Esophagus muscularis mucosa (tissue), 4 donors: ENCODE results near the gene RORC.

Experiments used
- EP300 ChIP-seq: sonication (generic); formaldehyde crosslinking; IDR thresholded peaks from one replicate; pipeline ENCODE4 v1.6.1; 2017; ENCODE audit warnings: antibody characterized with exemption
- POLR2A ChIP-seq: fragments of 450-650 bp; IDR thresholded peaks from one replicate; pipeline ENCODE4 v1.6.1; 2017; ENCODE audit warnings: antibody characterized with exemption, moderate library complexity, mild to moderate bottlenecking, low read depth
- POLR2AphosphoS5 ChIP-seq, 2 donors: sonication (generic); formaldehyde crosslinking; IDR thresholded peaks; one replicate each; pipeline ENCODE4 v1.6.1; 2017; ENCODE audit warnings: antibody characterized with exemption in 2 of 2
- TF ChIP-seq, protein P1 (sequence below), 3 experiments: fragments of 200-600 bp in 2 of 3; fragments of 450-650 bp in 1 of 3; sonication (generic) in 2 of 3; IDR thresholded peaks; one replicate each; pipeline ENCODE4 v1.5.1; 2017 to 2019; ENCODE audit warnings: antibody characterized with exemption in 3 of 3, mild to moderate bottlenecking in 2 of 3, moderate library complexity in 1 of 3

DNA sequence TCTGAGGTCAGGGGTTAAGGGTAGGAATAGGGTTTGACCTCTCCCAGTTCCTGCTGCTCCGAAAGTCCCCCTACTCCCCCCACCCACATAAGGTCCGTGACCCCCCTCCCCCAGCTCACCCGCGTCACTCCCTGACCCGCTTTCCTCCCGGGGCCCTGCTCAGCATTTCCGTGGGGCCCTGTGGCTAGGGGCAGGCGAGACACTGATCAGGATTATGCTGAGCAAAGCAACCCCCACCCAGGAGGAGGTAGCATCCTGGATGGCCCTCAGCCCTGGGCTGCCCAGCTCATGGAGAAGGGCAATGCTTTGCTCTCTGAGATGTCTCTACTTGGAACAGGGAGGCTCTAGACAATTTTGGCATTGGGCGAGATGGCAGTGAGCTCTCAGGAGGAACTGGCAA is 3.7 kb downstream of the RORC start:
- TF ChIP-seq, protein P1, sequence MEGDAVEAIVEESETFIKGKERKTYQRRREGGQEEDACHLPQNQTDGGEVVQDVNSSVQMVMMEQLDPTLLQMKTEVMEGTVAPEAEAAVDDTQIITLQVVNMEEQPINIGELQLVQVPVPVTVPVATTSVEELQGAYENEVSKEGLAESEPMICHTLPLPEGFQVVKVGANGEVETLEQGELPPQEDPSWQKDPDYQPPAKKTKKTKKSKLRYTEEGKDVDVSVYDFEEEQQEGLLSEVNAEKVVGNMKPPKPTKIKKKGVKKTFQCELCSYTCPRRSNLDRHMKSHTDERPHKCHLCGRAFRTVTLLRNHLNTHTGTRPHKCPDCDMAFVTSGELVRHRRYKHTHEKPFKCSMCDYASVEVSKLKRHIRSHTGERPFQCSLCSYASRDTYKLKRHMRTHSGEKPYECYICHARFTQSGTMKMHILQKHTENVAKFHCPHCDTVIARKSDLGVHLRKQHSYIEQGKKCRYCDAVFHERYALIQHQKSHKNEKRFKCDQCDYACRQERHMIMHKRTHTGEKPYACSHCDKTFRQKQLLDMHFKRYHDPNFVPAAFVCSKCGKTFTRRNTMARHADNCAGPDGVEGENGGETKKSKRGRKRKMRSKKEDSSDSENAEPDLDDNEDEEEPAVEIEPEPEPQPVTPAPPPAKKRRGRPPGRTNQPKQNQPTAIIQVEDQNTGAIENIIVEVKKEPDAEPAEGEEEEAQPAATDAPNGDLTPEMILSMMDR (IDR thresholded peaks at IDR 0.05): no peak
- TF ChIP-seq POLR2AphosphoS5 (IDR thresholded peaks at IDR 0.05): no peak
- TF ChIP-seq POLR2A: no peak
- TF ChIP-seq EP300: no peak
